ENCODE data around the gene STX7.

DNA sequence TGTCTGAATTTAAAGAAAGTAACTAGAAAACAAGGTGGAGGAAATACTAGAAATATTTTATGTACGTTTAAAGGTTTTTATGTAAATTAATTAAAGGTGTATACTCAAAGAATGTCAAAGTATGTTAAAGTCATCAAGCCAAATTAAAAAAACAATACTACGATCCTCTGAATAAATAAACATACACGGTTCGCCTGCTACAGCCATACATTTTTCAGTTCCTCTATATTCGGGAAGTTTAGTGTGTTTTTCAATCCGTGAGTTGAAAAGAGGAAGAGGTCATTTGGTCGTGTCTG, 626 bp downstream of the STX7 start:
- TF ChIP-seq, protein P1, sequence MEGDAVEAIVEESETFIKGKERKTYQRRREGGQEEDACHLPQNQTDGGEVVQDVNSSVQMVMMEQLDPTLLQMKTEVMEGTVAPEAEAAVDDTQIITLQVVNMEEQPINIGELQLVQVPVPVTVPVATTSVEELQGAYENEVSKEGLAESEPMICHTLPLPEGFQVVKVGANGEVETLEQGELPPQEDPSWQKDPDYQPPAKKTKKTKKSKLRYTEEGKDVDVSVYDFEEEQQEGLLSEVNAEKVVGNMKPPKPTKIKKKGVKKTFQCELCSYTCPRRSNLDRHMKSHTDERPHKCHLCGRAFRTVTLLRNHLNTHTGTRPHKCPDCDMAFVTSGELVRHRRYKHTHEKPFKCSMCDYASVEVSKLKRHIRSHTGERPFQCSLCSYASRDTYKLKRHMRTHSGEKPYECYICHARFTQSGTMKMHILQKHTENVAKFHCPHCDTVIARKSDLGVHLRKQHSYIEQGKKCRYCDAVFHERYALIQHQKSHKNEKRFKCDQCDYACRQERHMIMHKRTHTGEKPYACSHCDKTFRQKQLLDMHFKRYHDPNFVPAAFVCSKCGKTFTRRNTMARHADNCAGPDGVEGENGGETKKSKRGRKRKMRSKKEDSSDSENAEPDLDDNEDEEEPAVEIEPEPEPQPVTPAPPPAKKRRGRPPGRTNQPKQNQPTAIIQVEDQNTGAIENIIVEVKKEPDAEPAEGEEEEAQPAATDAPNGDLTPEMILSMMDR (IDR thresholded peaks at IDR 0.05; ENCODE audit: extremely low read depth in 1 of 2, insufficient read depth in 1 of 2, low read depth in 1 of 2, low read length in 2 of 2) = no peak
- TF ChIP-seq POLR2A (IDR thresholded peaks at IDR 0.05; ENCODE audit: low read depth, low read length) = no peak
- no peak for TF ChIP-seq FOS (IDR thresholded peaks at IDR 0.05; ENCODE audit: borderline replicate concordance, insufficient read depth, low read length)
- no peak for TF ChIP-seq POLR2AphosphoS5 (IDR thresholded peaks at IDR 0.05; ENCODE audit: insufficient read depth, low read depth, low read length)
- TF ChIP-seq, protein P2, sequence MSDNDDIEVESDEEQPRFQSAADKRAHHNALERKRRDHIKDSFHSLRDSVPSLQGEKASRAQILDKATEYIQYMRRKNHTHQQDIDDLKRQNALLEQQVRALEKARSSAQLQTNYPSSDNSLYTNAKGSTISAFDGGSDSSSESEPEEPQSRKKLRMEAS (IDR thresholded peaks at IDR 0.05; ENCODE audit: insufficient read depth, insufficient read length) = no peak
- TF ChIP-seq EZH2 (IDR thresholded peaks at IDR 0.05; ENCODE audit: borderline replicate concordance, low read depth, low read length, severe bottlenecking) = no peak
- TF ChIP-seq JUN (IDR thresholded peaks at IDR 0.05; ENCODE audit: borderline replicate concordance, insufficient read depth, insufficient read length, low read depth) = no peak
- no peak for TF ChIP-seq GATA2 (IDR thresholded peaks at IDR 0.05; ENCODE audit: insufficient read depth, insufficient read length, low read depth, low read length)
- no peak for TF ChIP-seq MYC (IDR thresholded peaks at IDR 0.05; ENCODE audit: low read depth, low read length)

Measured in endothelial cell of umbilical vein (primary cell).